Right lung (tissue), 5 donors: ENCODE results near the gene HOXB6. TPM values are rescaled to one million over a fixed set of nuclear protein-coding genes. Genes with fewer than 3 reads are reported as not detected.

Experiments
- DNase-seq, 2 donors: peaks; one replicate each; pipeline ENCODE4 v3.0.0-alpha.2; 2013
- polyA plus RNA-seq, 5 donors: library from polyadenylated mRNA; unstranded; fragments of 120-200 nt; gene quantifications; one replicate each; pipeline versions ENCODE4 v1.2.1 to v1.2.3, GENCODE V29; 2013; ENCODE audit warnings: inconsistent platforms in 1 of 5, low replicate concordance in 1 of 5; ENCODE audit not compliant: insufficient read length in 5 of 5, insufficient read depth in 1 of 5

The HOXB6 gene
- polyA plus RNA-seq, 5 donors = 11.9 to 14.9 (median 13.3) TPM

DNA sequence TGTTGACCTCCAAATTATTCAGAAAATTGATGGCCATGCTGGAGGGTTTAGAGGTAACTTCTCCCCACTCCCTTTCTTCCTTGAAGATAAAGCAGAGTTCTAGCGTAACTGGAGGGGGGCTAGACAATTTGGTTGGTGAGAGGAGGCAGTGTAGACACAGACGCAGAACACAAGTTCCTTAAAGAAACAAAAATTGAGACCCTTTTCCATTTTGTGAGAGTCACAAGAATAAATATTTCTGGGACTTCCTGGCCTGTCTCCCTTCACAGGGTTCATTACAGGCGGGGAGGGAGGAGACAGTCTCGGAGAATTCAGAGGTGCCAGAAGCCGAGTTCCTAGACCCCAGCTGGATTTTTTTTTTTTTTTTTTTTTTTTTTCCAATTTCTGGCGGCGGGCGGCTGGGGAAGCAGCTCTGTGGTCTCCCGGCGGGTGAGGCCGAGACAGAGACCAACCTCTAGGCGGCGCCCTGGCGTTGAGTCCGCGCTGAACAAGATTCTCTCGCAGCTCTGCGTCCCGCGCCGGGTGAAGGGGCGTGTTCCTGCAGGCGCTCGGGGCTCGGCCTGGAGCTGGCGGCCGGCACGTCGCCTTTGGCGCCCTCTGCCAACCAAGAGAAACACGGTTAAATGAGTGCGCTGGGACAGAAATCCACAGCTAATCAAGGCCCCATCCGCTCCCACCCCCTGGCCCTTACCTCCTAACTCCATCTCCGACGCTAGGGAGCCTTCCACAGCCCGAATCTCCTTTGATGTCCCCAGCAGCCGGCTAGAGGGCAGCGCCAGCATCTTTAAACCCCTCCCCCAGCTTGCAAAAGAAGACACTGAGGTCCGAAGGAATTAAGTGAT lies 31.6 kb upstream of the HOXB6 start:
- peak in 1 of 2 donors; percentile 68 for DNase-seq

DNA sequence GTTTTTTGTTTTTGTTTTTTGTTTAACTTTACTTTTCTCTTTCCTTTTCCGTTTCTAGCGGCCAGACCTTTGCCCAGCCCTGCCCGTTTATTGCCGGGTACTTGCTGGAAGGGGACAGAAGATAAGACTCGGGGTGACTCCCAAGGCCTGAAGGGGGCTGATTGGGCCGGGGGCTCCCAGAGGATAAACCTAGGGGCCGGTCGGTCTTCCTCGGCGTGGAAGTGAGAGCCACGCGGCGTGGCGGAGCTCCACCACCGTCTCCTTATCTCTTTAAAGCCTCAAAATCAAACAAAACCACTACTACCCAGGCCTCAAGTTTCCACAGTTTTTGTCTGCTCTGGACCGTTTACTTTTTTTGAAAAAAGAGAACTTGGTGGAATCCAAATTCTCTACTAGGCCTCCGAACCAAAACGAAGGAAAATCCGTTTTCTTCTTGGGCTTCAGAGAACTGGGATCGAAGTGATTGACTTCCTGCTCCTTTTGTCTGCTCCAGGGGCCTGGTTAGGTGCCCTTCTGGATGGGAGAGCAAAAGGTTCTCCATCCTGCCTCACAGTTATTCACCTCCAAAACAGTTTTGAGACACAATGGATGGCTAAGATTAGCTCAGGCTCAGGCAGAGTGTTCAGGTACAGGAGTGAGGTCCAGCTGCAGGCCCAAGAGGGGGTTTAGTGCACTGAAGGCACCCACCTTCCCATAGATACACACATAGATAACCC lies 29.9 kb upstream of the HOXB6 start:
- DNase-seq = no peak

DNA sequence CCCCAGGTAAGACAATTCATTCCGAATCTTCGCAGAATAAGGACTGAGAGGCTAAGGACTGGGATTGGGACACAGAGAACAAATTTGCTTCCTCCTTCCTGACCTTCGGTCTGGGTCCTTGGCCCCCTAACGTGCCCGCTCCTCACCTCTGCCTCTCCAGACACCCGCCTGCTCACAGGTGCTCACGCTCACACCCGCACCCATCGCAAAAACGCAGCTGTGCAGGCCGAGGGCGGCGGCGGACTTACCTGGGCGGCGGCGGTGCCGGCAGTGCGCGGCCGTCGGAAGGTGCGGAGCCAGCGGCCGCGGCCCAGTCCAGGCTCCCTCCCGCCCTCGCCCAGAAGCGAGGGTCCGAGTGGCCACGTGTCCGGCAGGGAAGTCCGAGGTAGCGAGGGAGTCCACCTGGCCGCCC lies 28.5 kb upstream of the HOXB6 start:
- DNase-seq = no peak

DNA sequence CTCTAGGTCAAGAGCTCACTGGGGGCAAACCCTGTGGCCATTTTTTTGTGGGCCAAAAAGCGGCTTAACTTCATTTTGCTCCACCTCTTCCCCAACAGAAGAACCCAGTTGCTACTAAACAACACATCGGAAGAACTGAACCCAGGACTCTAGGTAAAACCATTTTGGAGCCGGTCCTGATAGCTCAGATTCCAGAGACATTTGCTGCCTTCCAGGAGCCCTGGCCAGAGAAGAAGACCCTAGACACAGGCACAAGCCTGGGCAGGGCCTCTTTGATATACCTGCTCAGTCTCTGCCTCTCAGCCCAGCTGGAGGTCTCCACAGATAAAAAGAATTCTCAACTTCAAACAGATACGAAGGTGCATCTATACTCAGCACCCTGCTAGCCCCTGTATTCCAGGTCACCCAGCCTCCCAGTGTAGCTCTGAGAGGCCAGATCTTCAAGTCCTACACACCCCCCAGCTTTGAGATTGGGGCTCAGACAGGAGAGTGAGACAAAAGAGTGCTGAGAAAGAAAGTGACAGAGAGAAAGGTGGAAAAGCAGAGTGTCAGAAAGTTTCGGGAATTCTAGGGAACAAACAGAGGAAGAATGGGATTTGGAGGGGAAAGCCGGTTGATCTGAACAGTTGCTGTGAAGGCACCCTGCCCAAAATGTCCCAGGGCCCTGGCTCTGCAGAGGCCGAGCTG lies 27.9 kb upstream of the HOXB6 start:
- DNase-seq = no peak

DNA sequence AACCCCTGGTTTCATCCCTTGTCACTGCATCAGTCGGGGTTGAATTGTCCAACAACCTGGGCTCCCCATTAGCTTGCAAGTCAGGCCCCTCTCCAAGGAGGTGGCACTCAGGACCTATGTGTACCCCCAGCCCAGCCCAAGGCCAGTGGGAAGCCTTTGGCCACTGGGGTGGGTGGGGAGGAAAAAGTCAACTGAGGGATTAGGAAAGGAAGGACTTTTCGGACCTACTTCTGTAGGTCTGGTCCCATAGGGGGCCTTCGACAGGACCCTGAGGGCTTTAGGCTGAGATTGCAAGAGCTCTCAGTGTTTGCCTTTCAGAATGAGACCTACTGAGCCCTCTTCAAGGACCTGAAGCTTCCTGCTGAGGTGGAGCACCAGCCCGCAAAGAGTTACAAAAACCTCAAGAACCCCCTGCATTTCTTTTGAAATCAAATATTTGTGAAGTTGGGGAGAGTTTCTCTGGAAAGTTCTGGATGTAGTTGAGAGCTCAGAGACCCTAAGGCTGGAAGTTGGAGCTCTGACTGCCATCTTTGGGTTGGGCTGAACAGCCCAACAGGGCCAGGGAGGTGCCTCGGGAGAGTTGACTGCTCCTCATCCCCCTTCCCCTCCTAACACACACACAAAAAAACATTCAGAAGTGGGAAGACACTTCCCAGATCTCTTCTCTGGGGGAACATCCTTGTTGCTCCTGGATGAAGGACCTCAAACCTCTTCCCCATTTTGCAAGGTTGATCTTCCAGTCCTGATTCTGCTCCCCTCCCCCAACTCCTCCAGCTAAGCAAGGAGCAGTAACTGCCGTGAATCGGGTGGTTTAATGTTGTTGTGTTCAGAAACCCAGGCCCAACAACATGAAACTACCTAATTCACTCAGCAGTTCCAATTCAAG lies 27.1 kb upstream of the HOXB6 start:
- no peak for DNase-seq

DNA sequence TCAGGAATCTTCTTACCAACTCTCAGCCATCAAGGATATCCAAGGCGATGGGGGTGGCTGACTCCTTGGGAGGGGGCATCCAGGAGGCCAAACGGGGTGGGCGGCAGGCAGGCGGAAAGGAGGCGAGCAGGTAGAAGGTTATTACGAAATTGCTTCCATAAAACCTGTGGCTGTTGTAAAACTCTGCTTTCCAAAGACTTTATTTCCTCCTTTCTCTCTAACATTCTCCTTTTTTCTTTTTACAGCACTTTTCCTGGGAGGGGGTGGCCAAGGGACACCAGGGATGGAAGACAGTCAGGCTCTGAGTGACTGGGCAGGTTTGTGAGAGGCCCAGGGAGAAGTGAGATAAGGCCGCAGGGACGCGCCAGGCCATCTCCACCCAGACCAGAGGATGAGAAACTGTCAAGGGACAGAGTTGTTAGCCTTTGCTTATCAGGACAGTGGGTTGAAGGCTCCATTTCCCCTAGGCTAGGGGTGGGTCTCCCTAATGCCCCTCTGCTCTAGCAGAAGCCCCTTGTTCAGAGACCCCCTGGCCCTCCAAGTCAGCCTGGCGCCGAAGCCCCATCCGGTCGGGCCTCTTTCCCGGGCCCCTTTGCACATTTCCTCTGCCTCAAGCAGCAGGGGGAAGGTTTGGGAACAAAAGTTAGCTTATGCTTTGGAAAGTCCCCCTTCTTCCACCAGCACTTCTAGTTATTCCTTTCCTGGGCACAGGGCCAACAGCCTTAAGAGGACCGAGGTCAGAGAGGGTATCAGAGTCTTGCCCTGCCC lies 26.3 kb upstream of the HOXB6 start:
- DNase-seq = no peak

DNA sequence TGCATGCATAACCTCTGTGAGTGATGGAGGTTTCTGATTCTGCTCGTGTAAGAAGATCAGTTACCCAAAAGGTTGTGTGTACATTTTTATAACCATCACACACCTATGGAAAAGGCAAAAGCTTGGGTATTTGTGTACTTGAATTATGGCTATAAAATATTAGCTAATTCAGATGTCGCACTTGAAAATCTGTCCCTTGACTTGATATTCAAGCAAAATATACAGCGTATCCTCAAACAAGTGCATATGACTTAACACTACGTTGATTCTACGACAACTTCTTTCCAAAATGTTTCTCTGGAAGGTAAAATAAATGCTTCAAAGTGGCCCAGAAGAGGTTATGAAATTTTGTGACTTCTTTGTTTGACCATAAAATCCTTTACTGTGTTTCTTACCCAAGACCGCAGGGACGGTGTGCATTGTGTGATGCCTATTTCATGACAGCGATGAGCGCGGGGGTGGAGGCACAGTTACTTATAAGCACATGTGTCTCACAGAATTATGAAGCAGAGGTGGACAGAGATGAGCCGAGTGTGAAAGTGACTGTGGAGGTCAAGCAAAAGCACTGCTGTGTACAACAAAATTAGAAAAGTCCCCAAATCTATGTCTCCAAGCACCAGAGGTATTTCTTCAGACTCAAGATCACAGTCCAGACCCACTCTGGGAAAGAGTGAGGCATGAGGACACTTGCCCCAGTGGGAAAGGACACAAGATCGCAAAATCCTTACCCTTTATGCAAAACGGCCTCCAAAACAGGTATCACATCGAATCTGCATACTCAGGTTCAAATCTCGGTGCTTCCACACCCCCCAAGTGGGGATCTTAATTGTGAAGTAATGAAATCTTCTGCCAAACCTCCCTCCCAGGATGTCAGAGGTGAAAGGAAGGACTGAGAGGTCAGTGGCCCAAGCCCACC lies 25.5 kb upstream of the HOXB6 start:
- DNase-seq = no peak

DNA sequence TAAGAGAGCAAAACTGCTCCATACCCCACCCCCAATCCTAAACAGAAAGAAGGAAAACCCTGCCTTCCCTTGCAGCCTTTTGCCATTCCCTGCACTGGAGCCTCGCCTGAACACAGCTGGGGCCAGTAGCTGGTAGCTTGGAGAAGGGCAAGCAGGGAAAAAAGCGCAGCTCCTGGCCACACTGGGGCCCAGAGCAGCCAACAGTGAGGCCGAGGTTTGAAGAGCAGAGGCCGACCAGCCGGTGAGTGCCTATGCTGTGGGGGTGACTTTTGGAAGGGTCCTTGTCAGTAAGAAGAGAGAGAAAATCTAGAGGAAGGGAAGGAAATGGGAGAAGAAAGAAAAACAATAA lies 24.6 kb upstream of the HOXB6 start:
- DNase-seq = no peak

DNA sequence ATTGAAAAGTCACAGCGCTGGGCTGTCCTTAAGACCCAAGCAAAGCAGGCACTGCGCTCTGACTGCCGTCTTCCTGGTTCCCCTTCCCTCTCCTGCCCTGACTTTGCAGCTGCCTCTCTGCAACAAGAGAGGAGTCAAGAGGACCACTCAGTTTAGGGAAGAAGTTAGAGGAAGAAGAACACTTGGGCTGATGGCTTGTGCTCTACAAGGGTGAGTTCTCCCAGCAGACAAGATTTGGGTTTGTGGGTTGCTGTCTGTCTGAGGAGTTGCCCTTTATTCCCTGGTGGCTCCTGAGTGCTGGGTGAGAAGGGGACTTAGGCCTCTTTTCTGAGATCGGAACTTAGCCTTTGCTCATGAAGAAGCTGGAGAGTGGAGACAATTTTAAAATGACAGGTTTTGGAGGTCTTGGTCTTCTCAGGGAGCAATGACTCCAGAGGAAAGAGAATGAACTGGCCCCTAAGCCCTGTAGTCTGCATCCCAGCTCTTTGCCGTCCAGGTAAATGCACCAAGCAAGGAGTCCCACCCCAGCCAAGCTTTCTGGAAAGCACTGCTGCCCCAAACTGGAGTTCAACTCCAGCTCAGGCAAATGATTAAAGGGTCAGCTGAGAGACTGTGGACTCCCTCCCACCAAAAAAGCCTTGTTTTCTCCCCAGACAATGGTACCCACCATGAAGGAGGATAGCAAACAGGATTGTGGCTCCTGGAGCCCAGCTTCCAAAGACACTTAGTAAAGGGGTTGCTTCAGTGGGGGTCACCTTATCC lies 24.0 kb upstream of the HOXB6 start:
- no peak for DNase-seq

DNA sequence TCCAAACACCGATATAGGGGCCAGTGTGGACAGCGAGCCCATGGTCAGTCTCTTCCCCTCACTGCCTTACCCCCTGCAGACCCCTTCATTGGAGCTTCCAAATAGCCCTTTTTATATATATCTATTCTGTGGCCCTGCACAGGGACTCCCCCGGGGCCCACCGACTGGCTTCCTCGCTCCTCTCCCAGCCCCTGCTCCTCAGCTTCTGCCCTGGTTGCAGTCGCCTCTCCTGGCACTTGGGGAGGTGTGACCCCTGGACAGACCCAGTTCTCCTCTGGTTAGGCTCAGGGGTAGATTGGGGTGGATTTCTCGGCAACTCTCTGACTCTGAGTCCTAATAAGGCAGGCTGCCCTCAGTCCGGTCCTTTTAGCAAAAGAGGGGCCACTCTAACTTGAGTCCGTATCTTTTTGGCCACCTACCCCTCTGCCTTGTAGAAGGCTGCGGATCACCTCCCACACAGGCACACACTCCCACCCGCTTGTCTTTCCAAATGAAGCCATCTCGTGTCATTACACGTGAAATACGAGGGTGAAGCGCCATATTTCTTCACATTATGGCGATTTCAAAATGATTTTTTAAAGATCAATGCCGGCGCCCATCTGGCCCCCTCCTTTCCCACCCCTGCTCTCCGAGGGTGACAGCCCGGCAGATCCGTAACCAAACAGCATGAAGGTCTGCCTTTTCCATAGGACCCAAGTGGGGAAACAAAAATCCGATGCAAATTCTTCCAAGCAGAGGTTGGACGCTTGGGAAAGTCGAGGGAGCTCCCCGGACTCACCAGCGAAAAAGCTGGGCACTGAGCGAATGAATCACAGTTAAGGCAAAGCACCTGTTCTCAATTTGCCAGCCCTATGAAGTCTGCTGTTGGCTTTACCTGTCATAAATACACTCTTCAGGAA lies 23.1 kb upstream of the HOXB6 start:
- DNase-seq = no peak

DNA sequence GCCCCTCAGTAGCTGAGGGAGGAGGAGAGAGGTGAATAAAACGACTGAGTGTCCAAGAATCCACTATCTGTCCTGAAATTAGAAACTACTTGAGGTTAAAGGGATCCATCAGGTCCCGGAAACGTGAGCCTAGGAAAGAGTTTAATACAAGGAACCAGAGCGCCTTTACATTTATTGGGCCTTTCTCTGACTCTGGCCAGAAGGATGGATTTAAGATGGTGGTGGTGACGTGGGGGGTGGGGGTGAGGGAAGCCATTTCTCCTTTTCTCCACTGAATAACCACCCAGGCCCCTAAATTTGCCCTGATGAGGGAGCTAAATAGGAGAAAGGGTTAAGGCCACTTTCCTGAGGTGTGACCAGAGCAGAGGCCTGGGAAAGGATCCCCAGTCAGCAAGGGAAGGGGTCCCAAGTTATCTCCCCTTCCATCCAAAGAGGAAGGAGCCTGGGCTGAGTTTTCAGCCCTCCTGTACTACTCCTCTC lies 22.4 kb upstream of the HOXB6 start:
- no peak for DNase-seq

DNA sequence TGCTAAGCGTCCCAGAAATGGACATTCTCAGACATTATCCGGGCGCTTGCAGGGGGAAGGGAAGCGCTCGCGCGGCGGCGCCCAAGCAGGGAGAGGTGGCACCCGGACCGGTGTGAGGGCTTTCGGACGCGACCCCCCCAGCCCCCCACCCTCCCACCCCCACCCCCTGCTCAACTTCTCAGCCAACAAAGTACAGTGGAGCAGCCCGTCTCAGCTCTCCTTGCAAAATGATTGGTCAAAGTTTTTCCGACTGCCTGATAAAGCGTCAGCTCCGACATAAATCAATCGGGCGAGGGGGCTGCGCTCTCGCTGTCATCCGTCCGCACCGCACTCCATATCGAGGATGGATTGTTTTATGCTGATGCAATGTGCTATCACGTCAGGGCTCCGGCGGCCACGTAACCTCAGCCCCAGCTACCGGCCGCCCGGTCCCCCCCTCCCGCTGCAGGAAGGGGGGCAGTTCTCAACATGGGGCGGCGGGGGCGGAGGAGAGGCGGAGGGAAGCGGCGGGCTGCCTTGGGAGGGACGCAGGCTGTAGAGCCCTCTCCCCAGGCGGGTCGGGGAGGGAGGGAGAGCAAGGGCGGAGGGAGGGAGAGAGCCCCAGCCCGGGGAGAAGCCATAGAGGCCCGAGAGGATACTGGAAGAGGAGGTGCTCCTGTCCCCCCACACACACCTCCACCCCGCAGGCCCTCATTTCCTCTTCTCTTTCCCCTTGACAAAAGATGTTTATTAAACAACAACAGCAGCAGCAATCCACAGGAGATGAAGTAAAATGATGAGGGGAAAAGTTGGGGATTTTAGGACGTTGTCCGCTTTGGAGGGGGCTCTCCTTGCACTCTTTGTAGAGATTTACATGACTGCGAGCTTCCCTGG lies 21.7 kb upstream of the HOXB6 start, which contains the start of gene HOXB9:
Gene HOXB9 (minus strand): TSS at position 114 of the 873 bp plus-strand sequence. CDS start 89 bp downstream, at position 25.
- no peak for DNase-seq

DNA sequence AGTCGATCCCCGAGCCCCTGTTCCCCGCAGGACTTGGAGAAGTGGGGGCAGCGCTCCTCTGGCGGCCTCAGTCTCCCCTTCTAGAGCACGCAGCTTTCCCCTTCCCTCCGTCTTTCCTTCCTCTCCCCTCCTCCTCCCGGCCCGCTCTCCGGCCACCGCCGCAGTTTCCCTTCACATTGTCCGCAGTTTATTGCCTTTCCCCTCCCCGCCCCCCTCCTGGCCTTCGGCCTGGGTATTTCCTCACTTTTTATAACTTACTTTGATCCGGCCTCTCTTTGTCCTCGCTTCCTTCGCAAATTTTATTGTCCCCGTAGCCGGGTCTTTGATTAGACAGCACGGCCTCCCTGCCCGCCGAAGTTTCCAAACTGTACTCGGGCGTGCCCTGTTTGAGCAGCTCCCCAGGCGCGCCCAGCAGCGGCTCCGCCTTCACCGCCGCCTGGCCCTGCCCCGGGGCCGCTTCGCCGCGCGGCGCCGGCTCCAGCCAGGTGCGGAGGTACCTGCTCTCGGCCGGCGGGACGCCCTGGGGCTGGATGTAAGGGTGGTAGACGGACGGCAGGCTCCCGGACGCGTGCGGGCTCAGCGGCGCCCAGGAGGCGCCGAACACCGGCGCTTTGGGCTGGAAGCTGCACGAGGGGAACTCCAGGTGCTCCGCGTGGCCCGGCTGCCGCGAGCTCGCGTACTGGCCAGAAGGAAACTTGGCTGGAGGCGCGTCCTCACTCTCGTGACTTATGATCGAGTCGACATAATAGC lies 20.9 kb upstream of the HOXB6 start:
- DNase-seq = no peak

DNA sequence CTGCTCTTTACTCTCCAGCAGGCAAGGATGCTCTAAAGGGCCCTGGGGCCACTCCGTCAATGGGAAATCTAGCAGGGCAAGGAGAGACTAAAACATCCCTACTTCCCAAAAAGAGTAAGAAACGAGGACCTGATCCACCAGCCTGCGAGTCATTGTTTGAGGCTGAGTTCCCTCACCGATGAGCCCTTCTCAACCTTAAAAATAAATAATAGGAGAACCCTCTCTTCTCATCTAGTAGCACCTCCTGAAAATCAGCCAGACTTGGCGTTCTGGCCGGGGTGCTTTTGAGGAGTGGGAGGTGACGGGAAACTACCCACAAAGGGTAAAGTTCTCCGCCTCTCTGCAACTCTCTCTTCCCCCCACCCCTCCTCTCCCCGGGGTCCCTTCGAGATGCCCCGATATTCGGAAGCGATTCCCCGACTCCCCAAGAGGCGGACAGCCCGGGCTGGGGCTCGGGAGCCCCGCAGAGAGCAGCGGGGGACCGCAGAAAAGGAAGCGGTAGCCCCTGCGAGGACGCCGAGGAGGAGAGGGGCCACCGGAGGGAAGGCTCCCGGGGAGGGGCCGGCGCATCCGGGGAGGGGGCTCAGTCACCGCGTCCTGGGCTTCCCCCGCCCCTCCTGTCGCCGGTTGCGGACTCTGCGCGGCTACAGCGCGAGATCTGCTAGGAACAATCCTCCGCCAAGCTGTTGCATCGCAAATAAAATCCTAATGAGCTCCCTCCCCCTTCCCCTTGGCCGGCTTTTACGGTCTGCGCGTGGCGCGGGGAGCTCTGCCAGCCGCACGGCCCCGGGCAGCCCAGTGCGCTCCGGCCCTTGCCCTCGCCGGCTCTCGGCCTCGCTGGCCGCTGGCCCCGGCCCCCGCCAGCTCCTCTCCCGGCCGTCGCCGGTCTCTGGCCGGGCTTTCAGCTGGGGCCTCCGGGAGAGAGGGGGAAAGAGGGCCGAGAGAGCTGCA lies 20.0 kb upstream of the HOXB6 start:
- no peak for DNase-seq

DNA sequence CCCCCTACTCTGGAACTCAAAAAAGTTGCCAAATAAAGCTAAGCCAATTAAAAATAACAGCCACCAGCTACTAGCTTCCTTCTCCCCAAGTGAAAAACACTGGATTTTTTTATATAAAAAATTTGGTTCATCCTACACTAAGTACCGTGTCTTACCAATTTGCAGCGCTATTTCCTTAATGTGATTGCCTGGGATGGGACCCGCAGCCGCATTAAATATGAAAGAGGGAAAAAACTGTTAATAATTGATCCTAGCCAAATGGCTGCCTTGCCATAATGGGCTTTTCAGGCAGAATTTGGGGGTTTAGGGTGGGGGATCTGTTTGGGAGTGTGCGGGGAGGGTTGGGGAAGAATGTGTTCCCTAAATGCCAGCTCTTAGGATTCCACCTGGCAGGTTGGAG lies 19.3 kb upstream of the HOXB6 start:
- DNase-seq = no peak
